Hepatocyte (in vitro differentiated cells): Measurements from ENCODE around the gene PRR3.
"Not testable (repeated sequence)": the region's sequence is repeated elsewhere in the genome, so short reads cannot be mapped to it uniquely, and the experiment has no call there.

Experiments
- CTCF ChIP-seq: fragments of 200-600 bp; sonication (generic); IDR thresholded peaks from 2 replicates; pipeline ENCODE4 v1.5.1; 2016; ENCODE audit warnings: antibody characterized with exemption, mild to moderate bottlenecking; ENCODE audit not compliant: poor library complexity
- EZH2 ChIP-seq: fragments of 200-600 bp; sonication (generic); IDR thresholded peaks from 2 replicates; pipeline ENCODE4 v1.6.1; 2016; ENCODE audit warnings: antibody characterized with exemption, mild to moderate bottlenecking, borderline replicate concordance
- EZH2phosphoT487 ChIP-seq: fragments of 200-600 bp; sonication (generic); IDR thresholded peaks from one replicate; pipeline ENCODE4 v1.6.1; 2018; ENCODE audit warnings: antibody characterized with exemption, mild to moderate bottlenecking, low read depth, moderate library complexity; ENCODE audit not compliant: unreplicated experiment, severe bottlenecking

DNA sequence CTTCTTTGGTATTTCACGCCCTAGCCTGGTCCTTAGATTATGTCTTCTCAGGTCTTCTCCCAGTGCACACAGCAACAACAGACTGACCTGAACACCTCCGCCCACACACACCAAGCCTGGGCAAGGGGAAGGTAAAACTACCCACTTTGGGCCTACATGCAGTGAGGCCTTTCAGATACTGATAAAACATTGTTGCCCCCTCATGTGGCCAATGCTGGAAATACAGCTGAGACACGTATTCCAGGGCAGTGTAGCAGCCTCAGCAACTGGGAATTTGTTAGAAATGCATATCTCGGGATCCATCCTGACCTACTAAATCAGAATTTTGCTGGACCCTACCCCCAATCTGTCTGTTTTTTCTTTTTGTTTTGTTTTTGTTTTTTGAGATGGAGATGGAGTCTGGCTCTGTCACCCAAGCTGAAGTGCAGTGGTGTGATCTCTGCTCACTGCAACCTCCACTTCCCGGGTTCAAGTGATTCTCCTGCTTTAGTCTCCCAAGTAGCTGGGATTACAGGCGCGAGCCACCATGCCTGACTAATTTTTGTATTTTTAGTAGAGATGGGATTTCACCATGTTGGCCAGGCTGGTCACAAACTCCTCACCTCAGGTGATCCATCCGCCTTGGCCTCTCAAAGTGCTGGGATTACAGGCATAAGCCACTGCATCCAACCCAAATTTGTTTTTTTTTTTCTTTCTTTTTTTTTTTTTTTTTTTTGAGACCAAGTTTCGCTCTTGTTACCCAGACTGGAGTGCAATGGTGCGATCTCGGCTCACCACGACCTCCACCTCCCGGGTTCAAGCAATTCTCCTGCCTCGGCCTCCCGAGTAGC, 40.4 kb downstream of the PRR3 start:
- TF ChIP-seq CTCF: peak; percentile 65
- not testable (repeated sequence) for TF ChIP-seq EZH2, EZH2phosphoT487
